ENCODE data around the gene MYO1B. TPM values are rescaled to one million over a fixed set of nuclear protein-coding genes. Genes with fewer than 3 reads are reported as not detected.

MYO1B gene
- total RNA-seq, 1 experiment from 2014 or later, result 37.8 TPM

DNA sequence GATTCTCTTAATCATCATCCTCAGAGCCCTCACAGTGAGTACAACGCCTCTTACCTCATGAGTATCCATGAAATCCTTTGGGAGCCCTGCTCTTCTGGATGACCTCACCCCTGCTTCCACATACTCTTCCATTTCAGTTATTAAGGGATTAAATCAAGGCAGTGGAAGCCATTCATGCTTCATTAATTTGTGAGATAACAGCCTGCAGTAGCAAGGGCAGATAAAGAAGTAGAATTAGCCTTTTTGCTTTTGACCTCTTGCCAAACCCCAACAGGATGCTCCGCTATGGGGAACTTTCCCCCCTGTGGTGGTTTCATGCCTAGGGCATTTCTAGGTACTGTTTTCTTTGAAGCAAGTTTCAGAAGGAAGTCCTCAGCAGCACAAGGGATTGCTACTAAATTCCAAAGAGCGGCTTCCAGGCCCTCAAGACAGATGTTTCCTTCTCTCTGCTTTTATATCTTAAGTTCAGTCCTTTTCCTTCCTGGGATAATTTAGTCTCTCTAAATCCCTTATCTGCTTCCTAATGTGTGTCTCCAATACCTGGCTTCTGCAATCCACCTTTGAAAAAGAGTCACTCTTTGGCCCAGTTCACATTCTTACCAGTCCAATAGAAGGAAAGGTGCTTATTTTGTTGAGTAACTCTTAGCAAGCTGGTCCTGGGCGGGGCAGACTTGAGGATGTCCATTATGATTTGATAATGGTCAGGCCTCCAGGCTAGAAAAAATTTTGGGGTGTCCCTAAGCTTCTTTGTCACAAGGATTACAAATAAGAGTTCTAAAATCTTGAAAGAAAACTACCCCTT is 76.9 kb downstream of the MYO1B start:
- no peaks in the 10 kb centered on the region for H3K27me3 ChIP-seq (replicated peaks; ENCODE audit: insufficient read depth, low read depth, low read length, poor library complexity)
- peak overlapping the region; percentile 13 for H3K27ac ChIP-seq (ENCODE audit: low read depth, low read length, poor library complexity, severe bottlenecking)
- intact Hi-C loops (cut with micrococcal nuclease; ENCODE audit: unreplicated experiment), result loop anchor here (5.0 kb wide), 1 partner anchor 75 kb away; the partner anchor contains the start of gene MYO1B
- DNase-seq (ENCODE audit: low spot score), result peak; percentile 99
- ChIA-PET POLR2A (ENCODE audit: low non-redundant PET) (interaction anchor here (0.7 kb wide), 1 partner anchor 356 kb away, joined by 4 read pairs; no protein-coding TSS in a partner anchor), CTCF (no interaction called here)
- H3K9me3 ChIP-seq (ENCODE audit: low read depth, low read length, poor library complexity, severe bottlenecking), result peaks cover 13% of the 10 kb centered on the region
- no peaks in the 10 kb centered on the region for H3K36me3 ChIP-seq (ENCODE audit: insufficient read depth, low read length, poor library complexity, severe bottlenecking)
- peaks cover 51% of the 10 kb centered on the region for H3K4me1 ChIP-seq (ENCODE audit: insufficient read depth, low read length, poor library complexity, severe bottlenecking)
- no TSS peak for BruUV-seq (replicated peaks)
- no peak for TF ChIP-seq EZH2 (IDR thresholded peaks at IDR 0.05; ENCODE audit: borderline replicate concordance, low read depth, low read length, poor library complexity, severe bottlenecking)
- no peak overlapping the region for H3K4me3 ChIP-seq (ENCODE audit: low read depth, low read length, poor library complexity, severe bottlenecking)

DNA sequence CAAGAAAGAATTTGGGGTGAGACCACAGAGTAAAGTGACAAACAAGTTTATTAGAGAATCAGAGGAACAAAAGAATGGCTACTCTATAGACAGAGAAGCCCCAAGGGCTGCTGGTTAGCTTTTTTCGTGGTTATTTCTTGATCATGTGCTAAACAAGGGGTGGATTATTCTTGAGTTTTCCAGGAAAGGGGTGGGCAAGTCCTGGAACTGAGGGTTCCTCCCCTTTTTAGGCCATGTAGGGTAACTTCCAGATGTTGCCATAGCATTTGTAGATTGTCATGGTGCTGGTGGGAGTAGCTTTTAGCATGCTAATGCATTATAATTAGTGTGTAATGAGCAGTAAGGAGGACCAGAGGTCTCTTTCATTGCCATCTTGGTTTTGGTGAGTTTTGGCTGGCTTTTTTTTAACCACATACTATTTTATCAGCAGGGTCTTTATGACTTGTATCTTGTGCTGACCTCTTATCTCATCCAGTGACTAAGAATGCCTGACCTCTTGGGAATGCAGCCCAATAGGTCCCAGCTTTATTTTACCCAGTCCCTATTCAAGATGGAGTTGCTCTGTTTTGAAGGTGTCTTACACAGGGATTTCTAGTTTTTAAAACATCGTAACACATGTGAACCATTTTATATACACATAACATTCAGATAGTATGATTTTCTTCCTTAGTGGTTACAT is 77.8 kb downstream of the MYO1B start:
- H3K36me3 ChIP-seq (ENCODE audit: insufficient read depth, low read length, poor library complexity, severe bottlenecking), result no peaks in the 10 kb centered on the region
- peak; percentile 7 for DNase-seq (ENCODE audit: low spot score)
- intact Hi-C loops (cut with micrococcal nuclease; ENCODE audit: unreplicated experiment), result loop anchor here (5.0 kb wide), 1 partner anchor 76 kb away; the partner anchor contains the start of gene MYO1B
- no peaks in the 10 kb centered on the region for H3K27me3 ChIP-seq (replicated peaks; ENCODE audit: insufficient read depth, low read depth, low read length, poor library complexity)
- POLR2A ChIA-PET (ENCODE audit: low non-redundant PET), result interaction anchor here (0.7 kb wide), 1 partner anchor 355 kb away, joined by 4 read pairs; no protein-coding TSS in a partner anchor
- no TSS peak for BruUV-seq (replicated peaks)
- CTCF ChIA-PET, result no interaction called here
- peaks cover 13% of the 10 kb centered on the region for H3K9me3 ChIP-seq (ENCODE audit: low read depth, low read length, poor library complexity, severe bottlenecking)
- TF ChIP-seq EZH2 (IDR thresholded peaks at IDR 0.05; ENCODE audit: borderline replicate concordance, low read depth, low read length, poor library complexity, severe bottlenecking), result no peak
- TF ChIP-seq, protein P1, sequence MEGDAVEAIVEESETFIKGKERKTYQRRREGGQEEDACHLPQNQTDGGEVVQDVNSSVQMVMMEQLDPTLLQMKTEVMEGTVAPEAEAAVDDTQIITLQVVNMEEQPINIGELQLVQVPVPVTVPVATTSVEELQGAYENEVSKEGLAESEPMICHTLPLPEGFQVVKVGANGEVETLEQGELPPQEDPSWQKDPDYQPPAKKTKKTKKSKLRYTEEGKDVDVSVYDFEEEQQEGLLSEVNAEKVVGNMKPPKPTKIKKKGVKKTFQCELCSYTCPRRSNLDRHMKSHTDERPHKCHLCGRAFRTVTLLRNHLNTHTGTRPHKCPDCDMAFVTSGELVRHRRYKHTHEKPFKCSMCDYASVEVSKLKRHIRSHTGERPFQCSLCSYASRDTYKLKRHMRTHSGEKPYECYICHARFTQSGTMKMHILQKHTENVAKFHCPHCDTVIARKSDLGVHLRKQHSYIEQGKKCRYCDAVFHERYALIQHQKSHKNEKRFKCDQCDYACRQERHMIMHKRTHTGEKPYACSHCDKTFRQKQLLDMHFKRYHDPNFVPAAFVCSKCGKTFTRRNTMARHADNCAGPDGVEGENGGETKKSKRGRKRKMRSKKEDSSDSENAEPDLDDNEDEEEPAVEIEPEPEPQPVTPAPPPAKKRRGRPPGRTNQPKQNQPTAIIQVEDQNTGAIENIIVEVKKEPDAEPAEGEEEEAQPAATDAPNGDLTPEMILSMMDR (conservative IDR thresholded peaks at IDR 0.05; ENCODE audit: low read depth, low read length), result no peak
- no peak overlapping the region for H3K4me3 ChIP-seq (ENCODE audit: low read depth, low read length, poor library complexity, severe bottlenecking)
- no peak overlapping the region for H3K27ac ChIP-seq (ENCODE audit: low read depth, low read length, poor library complexity, severe bottlenecking)
- peaks cover 48% of the 10 kb centered on the region for H3K4me1 ChIP-seq (ENCODE audit: insufficient read depth, low read length, poor library complexity, severe bottlenecking)

DNA sequence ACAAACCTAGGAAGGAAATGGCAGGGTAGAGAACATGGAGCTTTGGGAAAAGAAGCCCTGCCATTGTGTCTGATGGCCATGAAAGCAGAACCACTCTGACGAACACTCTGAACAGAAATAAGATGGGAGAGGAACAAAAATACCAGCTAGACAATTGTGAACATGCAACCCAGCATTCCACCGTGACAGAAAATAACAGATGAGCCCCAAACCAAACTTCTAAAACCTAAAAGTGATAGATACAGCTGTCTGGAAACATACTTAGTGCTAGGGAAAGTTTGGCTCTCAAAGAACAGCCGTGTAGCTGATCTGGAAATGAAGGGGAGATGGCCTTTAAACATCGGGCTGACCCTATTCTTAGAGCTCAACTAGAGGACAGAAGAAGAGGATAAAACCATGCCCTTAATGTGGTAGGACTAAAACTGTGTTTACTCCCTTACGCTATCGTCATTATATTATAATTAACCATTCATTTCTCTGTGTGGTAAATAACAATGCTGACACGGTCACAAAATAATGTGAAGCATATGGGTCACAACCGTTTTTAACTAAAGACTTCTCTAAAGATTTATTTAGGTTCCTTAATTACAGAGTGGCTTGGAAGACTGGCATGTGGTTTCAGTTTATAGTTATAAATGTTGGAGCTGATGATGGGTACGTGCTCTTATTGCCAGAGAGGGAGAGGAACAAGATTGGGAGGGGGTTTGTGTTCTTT is 80.6 kb downstream of the MYO1B start:
- no peaks in the 10 kb centered on the region for H3K36me3 ChIP-seq (ENCODE audit: insufficient read depth, low read length, poor library complexity, severe bottlenecking)
- intact Hi-C loops (cut with micrococcal nuclease; ENCODE audit: unreplicated experiment), result no loop called here
- POLR2A ChIA-PET (ENCODE audit: low non-redundant PET), result no interaction called here
- no peaks in the 10 kb centered on the region for H3K27me3 ChIP-seq (replicated peaks; ENCODE audit: insufficient read depth, low read depth, low read length, poor library complexity)
- CTCF ChIA-PET, result no interaction called here
- no TSS peak for BruUV-seq (replicated peaks)
- TF ChIP-seq, protein P1 (conservative IDR thresholded peaks at IDR 0.05; ENCODE audit: low read depth, low read length), result no peak
- TF ChIP-seq EZH2 (IDR thresholded peaks at IDR 0.05; ENCODE audit: borderline replicate concordance, low read depth, low read length, poor library complexity, severe bottlenecking), result no peak
- H3K4me3 ChIP-seq (ENCODE audit: low read depth, low read length, poor library complexity, severe bottlenecking), result no peak overlapping the region
- peaks cover 25% of the 10 kb centered on the region for H3K4me1 ChIP-seq (ENCODE audit: insufficient read depth, low read length, poor library complexity, severe bottlenecking)
- DNase-seq (ENCODE audit: low spot score), result no peak
- peaks cover 13% of the 10 kb centered on the region for H3K9me3 ChIP-seq (ENCODE audit: low read depth, low read length, poor library complexity, severe bottlenecking)
- no peak overlapping the region for H3K27ac ChIP-seq (ENCODE audit: low read depth, low read length, poor library complexity, severe bottlenecking)

All from A673 (cell line).